IPS-NIHi11 (cell line): Measurements from ENCODE around the gene PLA2G10.
"Not testable (repeated sequence)": the region's sequence is repeated elsewhere in the genome, so short reads cannot be mapped to it uniquely, and the experiment has no call there.

ENCODE experiments used
- DNase-seq: peaks from one replicate; pipeline ENCODE4 v3.0.0; 2012; ENCODE audit warnings: mixed read lengths, low spot score

The PLA2G10 gene

GRCh38 chr16:14667347-14668266 lies 26.5 kb downstream of the PLA2G10 start:
- no peak for DNase-seq

DNA sequence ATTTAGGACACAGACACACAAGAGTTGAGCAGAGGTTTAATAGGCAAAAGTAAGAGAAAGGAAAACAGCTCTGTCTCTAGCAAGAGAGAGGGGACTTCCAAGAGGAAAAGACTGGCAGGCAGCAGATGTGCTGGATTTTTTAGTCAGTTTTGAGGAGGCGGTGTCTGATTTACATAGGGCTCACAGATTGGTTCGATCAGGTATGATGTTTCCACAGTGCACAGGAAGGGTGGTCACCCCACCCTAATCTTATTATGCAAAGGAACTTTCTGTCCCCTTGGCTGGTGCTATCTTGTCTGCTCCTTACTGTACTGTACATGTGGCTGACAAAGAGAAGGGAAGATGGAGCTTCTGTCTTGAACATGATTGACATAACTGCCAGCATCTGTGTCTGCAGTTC lies 36.0 kb downstream of the PLA2G10 start:
- no peak for DNase-seq

DNA sequence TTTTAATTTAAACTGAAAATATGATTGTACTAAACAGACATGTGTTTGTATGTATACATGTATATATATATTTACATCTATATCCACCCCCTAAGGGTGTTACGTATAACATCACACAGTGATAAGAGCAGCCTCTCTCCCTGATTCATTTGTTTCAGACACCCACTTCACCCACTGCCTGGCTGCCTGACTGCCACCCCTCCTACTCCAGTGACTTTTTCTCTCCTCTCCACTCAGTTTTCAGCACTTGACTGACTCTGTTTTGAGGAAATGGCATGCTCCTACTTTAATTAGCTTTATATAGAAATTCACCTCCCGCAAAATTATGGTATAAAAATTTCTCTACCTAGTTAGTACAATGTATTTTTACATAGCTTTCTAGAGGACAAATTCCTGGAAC lies 41.4 kb downstream of the PLA2G10 start:
- DNase-seq, result no peak

DNA sequence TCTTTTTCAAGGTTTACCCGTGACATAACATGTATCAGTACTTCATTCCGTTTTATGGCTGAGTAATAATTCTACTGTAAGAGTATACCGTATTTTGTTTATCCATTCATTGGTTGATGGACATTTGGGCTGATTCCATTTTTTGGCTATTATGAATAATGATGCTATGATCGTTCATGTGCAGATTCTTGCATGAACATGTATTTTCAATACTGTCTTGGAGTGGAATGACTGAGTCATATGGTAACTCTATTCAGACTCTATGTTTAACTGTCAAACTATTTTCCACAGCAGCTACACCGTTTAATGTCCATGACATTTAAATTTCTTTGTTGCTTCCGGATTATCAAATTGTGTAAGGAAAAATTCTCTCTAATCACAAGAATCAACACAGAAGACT lies 43.5 kb downstream of the PLA2G10 start:
- DNase-seq, result no peak

GRCh38 chr16:14649816-14650215 lies 44.3 kb downstream of the PLA2G10 start:
- DNase-seq, result no peak

- DNase-seq, result no peak
Measured at GRCh38 chr16:14641926-14642325, 52.2 kb downstream of the PLA2G10 start.

DNA sequence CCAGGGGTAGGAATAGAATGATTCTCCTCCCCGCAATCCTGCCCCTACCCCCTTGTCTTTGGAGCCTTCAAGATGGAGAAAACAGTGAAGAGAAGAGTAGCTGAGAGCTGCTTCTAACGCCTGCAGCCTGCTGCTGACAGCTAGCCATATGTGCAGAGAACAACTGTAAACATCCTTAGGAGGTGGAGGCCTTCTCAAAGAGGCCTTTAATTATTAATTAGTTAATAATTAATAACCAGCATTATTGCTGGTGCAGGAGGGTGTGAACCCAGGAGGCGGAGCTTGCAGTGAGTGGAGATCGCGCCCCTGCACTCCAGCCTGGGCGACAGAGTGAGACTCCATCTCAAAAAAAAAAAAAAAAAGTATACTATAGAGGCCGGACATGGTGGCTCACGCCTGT lies 52.9 kb downstream of the PLA2G10 start:
- DNase-seq, result no peak

DNA sequence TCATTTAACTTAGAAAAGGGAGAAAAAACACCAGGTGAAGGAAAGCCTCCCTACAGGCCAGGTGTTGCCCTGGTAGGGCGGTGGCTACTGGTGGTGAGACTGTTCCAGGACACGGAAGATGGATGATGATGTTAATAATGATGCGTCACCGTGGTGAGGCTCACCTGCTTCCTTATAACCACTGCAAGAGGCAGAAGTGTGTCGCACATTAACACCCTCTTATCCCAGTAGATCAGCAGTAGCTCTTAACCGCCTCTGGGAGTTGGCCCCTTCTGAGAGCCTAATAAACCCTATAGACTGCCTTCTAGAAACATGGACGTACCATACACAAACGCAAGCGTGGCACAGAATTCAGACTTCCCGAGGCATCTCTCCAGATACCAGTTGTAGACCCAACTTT lies 53.6 kb downstream of the PLA2G10 start:
- no peak for DNase-seq

DNA sequence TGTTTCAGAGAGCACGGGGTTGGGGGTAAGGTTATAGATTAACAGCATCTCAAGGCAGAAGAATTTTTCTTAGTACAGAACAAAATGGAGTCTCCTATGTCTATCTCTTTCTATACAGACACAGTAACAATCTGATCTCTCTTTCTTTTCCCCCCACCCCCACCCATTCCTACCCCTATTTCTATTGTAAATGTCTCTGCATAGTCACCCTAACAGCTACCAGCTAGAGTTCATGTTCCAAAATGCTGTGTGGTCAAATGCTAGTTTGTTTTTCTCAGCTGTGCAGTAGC lies 57.2 kb downstream of the PLA2G10 start:
- DNase-seq, result not testable (repeated sequence)

GRCh38 chr16:14636179-14636950 lies 57.7 kb downstream of the PLA2G10 start:
- not testable (repeated sequence) for DNase-seq

DNA sequence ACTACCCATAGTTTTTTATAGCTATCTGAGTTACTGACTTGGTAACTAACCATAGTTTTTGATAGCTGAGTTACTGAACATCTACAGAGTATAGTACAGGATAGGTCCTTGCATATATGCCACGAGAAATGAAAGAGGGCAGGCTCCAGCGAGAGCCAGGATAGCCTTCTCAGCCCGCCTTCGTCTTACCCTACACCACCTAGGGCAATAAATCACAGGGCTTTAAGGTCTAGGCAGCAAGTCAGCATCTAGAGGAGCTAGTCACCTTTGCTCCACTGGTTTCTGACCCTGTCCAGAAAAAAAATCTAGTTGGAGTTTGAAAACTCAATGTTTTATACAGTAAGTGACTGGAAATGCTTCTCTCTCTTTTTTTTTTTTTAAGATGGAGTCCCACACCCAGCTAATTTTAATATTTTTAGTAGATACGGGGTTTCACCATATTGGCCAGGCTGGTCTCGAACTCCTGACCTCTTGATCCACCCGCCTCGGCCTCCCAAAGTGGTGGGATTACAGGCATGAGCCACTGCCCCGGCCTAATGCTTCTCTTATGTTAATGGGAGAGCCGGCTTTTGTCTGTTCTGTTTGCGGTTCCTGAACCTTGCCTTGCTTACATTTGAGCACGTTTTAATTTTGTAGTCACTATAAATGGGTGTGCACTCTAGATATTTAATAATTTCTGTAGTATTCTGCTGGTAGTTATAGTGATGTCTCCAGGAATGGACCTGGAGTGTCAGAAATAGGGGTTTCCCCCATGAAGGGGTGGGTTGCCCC lies 58.5 kb downstream of the PLA2G10 start:
- DNase-seq, result no peak

DNA sequence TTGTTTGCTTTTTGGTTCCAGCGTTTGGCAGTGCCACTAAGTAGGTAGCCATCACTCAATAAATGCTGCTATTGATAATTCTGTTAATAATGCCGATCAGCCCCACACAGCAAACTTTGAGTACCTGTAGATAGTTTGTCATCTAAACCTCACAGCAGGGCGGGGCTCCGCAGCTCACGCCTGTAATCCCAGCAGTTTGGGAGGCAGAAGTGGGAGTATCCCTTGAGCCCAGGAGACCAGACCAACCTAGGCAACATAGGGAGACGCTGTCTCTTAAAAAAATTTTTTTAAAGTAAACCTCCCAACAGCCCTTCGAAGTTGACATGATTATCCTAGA lies 59.8 kb downstream of the PLA2G10 start:
- DNase-seq, result no peak

DNA sequence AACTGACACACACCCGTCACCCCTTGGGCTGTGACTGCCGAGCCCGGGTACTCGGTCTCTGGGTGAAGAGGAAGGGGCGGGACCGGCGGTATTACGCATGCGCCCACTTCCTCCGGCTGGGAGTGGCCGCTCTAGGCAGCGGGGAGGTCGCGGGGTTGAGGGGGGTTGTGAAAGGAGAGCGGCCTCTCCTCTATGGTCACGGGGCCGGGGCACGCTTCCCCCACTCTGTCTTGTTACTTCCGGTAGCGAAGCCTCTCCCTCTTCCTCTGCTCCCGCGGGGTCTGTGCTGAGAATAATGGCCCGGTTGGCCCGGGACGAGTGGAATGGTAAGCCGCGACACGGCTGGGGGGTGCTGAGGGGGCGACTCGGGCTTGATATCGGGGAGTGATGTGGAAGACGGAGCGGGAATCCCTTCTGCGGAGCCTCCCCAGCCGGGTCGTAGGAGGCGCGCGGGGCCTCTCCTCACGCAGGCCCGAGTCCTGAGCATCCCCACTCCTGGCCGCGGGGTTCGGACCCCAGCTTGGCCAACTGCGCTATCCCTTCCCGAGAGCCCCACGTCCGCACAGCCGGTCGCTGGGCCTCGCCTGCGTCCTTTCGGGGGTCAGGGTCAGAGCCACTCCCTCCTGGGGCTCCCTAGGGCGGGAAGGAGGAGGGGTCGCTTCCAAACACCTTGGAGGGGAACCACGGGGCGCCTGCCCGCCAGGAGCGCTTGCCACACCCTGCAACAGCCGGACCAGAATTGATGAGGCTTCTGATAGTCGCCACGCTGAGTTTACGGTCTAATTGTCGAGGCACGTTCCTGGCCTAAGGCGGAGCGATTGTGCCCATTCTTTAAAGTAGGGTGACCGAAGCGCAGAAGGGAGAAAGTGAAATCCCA lies 61.2 kb downstream of the PLA2G10 start, which contains the start of gene BFAR:
TSS of gene BFAR (plus strand) at position 259 of the 877 bp plus-strand sequence. CDS start 11,396 bp downstream, outside the sequence.
- DNase-seq, result peak; percentile 90

GRCh38 chr16:14630620-14631330 lies 63.3 kb downstream of the PLA2G10 start:
- DNase-seq, result not testable (repeated sequence)

DNA sequence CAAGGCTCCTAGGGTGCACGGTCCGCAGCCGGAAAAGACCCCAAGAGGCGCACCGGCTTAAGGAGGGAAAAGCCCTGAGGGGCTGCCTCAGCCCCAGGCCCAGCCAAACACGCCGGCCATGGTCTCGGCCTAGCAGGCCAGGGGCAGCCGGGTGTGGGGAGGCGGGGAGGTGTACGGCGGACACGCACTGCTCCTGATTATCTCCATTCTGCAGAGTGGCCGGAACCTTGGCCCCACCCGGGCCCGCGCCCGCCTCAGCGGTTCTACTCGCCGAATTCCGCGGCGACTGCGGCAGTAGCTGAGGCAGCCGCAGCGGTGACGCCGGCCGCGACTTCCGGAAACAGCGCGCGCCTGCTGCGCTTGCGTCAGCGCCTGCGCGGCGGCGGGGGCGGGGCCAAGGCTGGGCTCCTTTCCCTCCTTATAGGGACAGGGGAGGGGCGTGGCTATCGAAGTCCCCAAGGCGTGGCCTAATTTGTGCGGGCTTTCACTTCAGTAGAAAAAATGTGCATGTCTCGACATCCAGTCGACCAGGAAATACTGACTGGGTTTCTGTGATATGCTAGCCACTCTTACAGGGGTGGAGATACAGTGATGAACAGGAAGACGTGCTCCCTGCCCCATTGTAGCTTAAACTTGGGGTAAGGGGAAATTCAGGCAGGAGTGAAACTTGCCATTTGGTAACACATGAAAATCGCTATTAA lies 64.0 kb downstream of the PLA2G10 start, which contains the start of gene PARN:
TSS of gene PARN (minus strand) at position 342 of the 701 bp plus-strand sequence. CDS start at position 207, 135 bp downstream.
- peak; percentile 99 for DNase-seq

DNA sequence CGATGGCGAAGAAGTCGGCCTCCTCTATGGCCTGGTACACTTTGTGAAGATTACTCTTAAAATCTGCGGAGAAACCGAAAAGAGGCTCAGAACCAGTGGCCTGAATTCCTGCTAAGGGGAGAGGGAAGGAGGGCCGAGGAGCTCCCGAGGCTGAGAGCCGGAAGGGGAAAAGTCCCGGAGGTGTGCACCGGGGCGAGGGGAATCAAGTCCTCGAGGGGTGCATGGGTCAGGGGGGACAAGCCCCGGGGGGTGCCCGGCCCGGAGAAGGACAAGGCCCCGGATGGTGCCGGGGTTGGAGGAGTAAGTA lies 64.5 kb downstream of the PLA2G10 start:
- DNase-seq, result no peak

DNA sequence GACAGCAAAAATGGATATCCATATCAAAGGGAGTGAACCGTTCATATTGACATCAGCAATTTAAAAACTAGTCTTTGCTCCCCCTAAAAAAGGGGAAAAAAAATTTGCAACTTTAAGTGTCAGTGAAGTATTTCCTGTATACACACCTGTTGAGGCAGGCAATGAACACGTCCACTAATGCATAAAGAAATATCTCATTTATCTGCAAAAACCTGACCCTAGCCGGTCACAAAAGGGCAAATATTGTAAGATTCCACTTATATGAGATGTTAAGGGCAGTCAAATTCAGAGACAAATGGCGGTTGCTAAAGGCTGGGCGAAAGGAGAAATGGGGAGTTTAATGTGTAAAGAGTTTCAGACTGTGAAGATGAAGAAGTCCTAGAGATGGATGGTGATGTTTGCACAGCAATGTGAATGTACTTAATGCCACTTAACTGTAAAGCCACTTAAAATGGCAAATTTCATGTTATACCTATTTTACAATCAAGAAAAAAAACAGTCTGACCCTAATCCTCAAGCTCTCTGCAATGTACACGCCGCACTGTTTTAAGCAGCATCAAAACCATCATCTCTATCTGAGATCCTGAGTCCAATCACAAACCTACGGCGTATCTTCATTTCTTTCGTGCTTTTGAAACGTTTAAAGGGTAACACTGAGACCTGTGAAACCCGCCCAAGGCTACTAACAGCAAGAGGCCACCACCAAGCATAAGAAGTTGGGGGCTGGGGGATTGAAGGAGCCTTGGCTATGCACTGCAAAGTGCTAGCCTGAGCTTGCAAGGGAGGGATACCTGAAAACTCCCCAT lies 65.1 kb downstream of the PLA2G10 start:
- DNase-seq, result no peak

- DNase-seq, result no peak
Measured at GRCh38 chr16:14627078-14627477, 67.0 kb downstream of the PLA2G10 start.
